Cardiac septum (tissue), 1 donor: Measurements from ENCODE around the gene ARMCX5. TPM values are rescaled to one million over a fixed set of nuclear protein-coding genes. Genes with fewer than 3 reads are reported as not detected.

Experiments used
- DNase-seq: peaks from one replicate; pipeline ENCODE4 v3.0.0-alpha.2; 2020; ENCODE audit warnings: low spot score
- intact Hi-C: fragments of 100-400 bp; cut with DNase I; formaldehyde crosslinking; loops from one replicate; pipeline ENCODE4 v1.14.0; 2022
- long read RNA-seq: library from polyadenylated mRNA; unstranded; transcript quantifications from one replicate; pipeline ENCODE4 v2.0.0, GENCODE V29; 2021
- total RNA-seq: library from RNA; stranded (reverse); fragmentation: NEBNext Ultra II Directional; extraction: Animal tissue kit (Norgen Biotek cat#: 25700); gene quantifications from one replicate; pipeline ENCODE4 v1.2.1, GENCODE V29; 2021
- donor health status: DM: no; HTN: no; CAD: no.

The ARMCX5 gene
- total RNA-seq = 5.4 TPM
- long read RNA-seq, transcript ARMCX5-205 (3 exons, 822 nt) = major isoform, 6 of 7 reads
- long read RNA-seq, partial matches to known transcripts = 0 of 7 reads
- long read RNA-seq, other reads (novel, unspliced or antisense) = 1 of 7 reads

GRCh38 chrX:102599084-102599950, at the start of gene ARMCX5:
Gene ARMCX5 (plus strand): TSS chrX:102599515. CDS start chrX:102602142, 2,627 bp downstream.
- peak; percentile 84 for DNase-seq
- intact Hi-C loops = no loop called here

DNA sequence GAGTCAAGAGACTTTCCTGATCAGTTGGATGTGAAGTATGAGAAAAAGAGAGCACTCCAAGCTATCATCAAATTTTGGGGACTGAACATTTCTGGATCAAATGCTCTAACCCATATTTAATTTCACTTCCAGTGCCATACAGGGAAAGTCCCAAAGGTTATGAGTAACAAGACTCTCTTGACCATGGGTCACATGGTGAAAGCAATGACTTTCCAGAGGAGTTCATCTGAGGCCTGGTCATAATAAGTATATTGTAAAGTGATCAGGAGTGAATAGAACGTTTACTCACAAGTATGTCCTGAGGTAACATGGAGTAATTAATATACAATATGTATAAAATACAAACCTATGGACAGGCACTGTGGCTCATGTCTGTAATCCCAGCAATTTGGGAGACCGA, 40.7 kb upstream of the ARMCX5 start:
- no peak for DNase-seq
- intact Hi-C loops = no loop called here

- DNase-seq = no peak
- intact Hi-C loops = no loop called here
These were observed 38.8 kb upstream of the ARMCX5 start for GRCh38 chrX:102560423-102561068.

GRCh38 chrX:102580891-102581290, 18.4 kb upstream of the ARMCX5 start:
- DNase-seq = no peak
- intact Hi-C loops = no loop called here

GRCh38 chrX:102593367-102593766, 5.9 kb upstream of the ARMCX5 start:
- intact Hi-C loops = no loop called here
- DNase-seq = no peak

DNA sequence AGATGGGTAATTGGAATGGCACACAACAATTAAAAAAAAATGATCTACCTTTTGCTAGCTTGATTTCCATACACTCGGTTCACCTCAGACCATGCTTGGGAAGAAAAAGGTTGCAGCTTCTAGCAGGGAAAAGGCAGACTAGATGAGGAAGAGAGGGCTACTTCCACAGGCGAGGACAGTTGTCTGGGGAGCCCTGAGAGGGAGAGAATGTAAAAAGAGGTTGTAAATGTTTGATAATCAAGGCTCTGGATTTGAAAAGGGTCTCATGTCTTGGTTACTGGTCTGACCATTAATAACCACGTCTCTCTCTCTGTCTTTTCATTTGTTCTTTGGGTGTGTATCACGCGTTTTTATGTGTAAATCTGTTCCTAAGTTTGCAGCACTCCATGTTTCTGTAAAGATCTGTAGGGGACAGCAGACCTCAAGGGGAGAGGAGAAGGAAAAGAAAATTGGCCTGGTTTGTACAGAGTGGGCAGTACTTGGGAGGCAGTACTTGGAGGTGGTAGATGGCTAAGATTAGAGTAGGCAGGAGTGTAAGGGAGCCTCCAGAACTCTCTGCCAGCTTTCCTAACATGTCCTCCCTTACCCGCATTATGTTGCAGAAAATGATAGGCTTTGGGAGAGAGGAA, 750 bp downstream of the ARMCX5 start:
- intact Hi-C loops = no loop called here
- no peak for DNase-seq

- intact Hi-C loops = no loop called here
These were observed 5.0 kb downstream of the ARMCX5 start for GRCh38 chrX:102604327-102604726.

DNA sequence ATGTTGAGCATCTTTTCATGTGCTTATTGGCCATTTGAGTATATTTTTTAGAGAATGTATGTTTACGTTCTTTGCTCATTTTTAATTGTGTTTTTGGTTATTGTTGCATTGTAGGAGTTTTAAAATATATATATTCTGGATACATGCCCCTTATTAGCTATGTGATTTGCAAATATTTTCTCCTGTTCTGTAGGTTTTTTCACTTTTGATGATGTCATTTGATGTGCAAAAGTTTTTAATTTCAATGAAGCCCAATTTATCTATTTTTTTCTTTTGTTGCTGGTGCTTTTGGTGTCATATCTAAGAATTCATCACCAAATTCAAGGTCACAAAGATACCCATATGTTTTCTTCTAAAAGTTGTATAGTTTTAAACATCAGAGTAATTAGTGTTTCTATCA, 6.8 kb downstream of the ARMCX5 start:
- intact Hi-C loops = no loop called here
- no peak for DNase-seq

More at GRCh38 chrX:102604327-102604726, 5.0 kb downstream of the ARMCX5 start:
- no peak for DNase-seq

DNA sequence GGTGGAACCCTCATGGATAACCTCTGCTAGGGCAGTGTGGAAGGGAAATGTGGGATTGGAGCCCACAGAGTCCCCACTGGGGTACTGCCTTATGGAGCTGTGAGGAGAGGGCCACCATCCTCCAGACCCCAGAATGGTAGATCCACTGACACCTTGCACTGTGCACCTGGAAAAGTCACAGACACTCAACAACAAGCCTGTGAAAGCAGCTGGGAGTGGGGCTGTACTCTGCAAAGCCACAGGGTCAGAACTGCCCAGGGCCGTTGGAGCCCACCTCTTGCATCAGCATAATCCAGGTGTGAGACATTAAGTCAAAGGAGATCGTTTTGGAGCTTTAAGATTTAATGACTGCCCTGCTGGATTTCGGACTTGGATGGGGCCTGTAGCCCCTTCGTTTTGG, 11.6 kb downstream of the ARMCX5 start:
- intact Hi-C loops = no loop called here
- no peak for DNase-seq

GRCh38 chrX:102624105-102624504, 24.8 kb downstream of the ARMCX5 start:
- DNase-seq = no peak

DNA sequence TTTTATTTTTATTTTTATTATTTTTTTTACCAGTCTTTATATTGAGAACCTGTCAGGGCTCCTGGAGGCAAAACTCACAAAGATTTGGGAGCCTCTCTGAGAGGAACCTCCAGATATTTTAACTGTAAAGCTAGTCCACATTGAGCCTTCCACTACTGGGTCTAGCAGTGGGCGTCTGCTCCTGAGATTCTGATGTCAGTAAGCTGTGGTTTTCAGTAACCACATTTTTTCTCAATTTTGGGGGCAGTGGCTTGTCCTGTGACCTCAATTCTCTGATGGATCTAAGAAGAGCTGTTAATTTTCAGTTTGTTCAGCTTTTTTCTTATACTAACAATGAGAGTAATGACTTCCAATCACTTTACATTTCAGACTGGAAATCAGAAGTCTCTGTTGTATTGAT, 28.3 kb downstream of the ARMCX5 start:
- intact Hi-C loops = no loop called here
- DNase-seq = no peak

More at GRCh38 chrX:102624105-102624504, 24.8 kb downstream of the ARMCX5 start:
- intact Hi-C loops = no loop called here

GRCh38 chrX:102637561-102637960, 38.2 kb downstream of the ARMCX5 start:
- DNase-seq = no peak
- intact Hi-C loops = no loop called here

DNA sequence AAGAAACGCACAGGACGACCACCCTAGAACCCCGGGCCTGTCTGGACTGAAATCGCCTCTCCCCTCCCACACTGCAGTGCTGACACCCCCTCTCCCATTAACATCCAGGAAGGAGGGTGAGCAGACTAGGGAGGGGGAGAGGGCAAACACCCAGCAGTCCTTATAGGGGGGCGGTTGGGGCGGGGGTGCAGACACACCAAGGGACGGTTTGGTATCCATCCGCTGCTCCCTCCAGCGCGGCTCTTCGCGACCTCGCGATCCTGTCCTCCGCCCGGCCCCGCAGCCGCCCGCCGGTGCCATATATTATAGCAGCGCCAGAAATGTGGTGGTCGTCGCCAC, 51.6 kb downstream of the ARMCX5 start:
- intact Hi-C loops = loop anchor here (5.0 kb wide), 1 partner anchor 61 kb away; the partner anchor contains the start of gene GPRASP2
- no peak for DNase-seq

- intact Hi-C loops = loop anchor here (5.0 kb wide), 1 partner anchor 61 kb away; the partner anchor contains the start of gene GPRASP2
- peak; percentile 82 for DNase-seq
These were observed 52.1 kb downstream of the ARMCX5 start, which contains the start of gene GPRASP1 for GRCh38 chrX:102651242-102652011. Gene GPRASP1 (plus strand): TSS chrX:102651483. CDS start chrX:102653914, 2,431 bp downstream.

DNA sequence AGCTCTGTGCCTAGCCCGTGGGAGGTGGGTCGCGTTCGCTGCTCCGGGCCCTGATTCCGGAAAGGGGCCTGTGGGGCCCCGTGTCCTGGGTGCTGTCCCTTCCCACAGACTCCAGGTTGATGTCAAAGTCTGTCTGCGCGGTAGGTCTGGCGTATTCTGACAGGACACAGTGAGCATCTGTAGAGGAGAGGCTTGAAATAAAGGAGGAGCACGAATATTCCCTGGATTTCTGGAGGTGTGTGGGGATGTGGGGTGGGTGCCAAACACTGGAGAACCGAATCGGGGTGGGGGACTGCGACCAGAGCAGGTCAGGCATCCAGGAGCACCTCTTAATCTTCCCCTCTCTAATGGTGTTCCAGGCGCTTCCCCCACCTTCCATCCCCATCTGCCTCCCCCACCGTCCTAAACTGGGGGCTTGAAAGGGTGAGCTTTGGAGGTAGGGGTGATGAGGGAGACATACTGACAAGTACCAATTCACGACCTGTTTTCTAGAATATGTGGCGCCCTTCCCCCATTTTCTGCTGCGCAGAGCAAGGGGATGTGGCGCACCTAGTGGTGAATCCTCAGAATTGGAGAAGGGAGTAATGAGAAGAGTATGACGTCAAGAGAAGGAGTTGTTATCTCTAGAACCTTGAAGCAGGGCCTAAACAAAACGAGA, 52.8 kb downstream of the ARMCX5 start:
- intact Hi-C loops = loop anchor here (5.0 kb wide), 1 partner anchor 60 kb away; the partner anchor contains the start of gene GPRASP2
- no peak for DNase-seq
